Inferior parietal cortex (tissue), 1 donor: ENCODE measurements around the gene HK1.
"Not testable (repeated sequence)": the region's sequence is repeated elsewhere in the genome, so short reads cannot be mapped to it uniquely, and the experiment has no call there.

ENCODE experiments used
- DNase-seq: peaks from one replicate; pipeline ENCODE4 v3.0.0-alpha.2; 2016; ENCODE audit errors: extremely low spot score

HK1 gene

DNA sequence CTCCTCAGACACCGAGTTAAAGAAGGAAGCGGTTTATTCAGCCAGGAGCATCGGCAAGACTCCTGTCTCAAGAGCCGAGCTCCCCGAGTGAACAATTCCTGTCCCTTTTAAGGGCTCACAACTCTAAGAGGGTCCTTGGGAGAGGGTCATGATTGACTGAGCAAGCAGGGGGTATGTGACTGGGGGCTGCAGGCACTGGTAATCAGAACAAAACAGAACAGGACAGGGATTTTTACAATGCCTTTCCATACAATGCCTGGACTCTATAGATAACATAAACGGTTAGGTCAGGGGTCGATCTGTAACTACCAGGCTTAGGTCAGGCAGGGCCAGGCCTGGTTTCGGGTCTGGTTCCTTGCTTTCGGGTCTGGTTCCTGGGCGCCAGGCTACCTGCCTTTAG is 30.0 kb downstream of the HK1 start:
- DNase-seq, result not testable (repeated sequence)

DNA sequence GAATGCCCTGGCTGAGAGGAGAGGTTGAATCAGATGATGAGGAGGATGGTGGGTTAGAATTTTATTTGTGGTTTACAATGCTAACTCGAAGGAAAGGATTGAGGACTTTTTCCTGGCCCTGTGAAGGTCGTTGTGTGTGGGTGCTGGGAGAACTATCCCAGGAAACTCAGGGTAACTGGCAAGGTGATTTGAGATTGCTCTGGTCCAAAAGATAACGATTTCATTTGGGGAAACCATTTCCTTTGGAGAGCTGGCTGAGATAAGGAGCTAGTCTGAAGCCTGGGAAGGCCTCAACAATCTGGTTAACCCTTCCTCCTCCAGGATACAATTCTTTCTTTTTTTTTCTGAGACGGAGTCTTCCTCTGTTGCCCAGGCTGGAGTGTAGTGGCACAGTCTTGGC is 33.0 kb downstream of the HK1 start:
- DNase-seq, result no peak

DNA sequence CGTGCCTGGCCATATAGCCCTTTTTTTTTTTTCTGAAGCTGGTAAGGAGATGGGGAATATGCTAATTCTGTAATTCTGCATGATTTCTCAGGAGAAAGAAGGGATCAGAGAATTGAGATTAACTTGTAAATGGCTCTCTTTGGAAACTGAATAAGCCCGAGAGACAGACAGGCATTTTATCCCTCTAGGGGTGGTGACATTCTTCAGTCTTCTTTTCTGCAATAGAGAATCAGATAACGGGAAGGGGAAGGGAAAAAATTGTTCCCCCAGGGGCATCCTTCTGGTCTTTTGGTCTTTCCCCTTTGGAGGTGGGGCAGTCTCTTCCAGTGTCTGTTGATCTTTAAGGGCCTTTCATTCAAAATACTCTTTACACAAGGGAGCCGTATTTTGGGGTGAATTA is 34.2 kb downstream of the HK1 start:
- DNase-seq, result no peak

DNA sequence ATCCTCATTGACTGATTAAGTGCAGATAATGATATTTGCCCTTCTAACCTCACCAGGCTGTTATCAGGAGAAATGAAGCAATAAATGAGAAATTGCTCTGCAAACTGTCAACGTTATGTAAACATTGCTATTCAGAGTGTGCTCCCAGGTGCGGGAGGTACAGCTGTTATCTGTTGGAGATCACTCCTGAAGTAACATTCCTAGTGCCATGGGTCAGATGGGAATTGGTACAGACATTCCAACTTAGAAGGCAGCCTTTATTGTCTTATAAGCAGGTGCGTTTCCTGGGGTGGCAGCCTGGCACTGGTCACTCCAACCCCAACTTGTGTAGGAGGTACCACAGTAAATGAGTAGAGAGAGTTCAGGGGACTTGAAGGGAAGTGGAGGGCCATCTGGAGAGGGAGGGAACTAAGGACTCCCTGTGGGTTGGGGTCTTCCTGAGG is 36.8 kb downstream of the HK1 start:
- DNase-seq, result no peak

DNA sequence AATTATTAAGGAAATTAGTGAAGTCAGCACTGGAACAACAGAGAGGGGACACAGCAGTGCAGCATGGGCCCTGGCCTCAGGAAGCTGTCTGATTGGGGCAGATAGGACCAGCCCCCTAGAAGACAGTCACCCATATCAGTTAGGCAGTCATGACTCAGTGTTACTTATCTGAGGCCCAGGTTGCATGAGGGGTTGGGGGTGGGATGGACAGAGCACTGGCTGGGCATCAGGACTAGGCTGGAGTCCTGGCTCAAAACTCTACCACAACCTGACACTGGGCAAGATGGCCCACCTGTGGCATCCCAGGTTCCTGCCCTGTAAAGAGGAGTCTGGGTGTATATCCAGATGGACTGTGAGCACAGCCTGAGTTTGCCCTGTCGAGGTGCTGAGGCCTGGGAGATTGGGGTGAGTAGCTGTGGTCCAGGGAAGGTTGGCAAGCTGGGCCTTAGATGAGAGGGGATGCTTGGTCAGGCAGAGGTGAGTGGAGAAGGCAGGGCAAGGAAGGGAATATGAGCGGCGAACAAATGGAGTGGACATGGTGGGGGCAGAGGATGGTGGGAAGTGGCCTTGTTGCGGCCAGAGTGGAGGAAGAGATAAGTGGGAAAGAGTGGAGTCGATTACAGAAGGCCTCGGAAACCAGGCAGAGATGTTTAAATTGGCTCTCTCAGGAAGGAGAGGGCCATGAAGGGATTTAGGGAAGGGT is 37.5 kb downstream of the HK1 start:
- DNase-seq, result no peak

DNA sequence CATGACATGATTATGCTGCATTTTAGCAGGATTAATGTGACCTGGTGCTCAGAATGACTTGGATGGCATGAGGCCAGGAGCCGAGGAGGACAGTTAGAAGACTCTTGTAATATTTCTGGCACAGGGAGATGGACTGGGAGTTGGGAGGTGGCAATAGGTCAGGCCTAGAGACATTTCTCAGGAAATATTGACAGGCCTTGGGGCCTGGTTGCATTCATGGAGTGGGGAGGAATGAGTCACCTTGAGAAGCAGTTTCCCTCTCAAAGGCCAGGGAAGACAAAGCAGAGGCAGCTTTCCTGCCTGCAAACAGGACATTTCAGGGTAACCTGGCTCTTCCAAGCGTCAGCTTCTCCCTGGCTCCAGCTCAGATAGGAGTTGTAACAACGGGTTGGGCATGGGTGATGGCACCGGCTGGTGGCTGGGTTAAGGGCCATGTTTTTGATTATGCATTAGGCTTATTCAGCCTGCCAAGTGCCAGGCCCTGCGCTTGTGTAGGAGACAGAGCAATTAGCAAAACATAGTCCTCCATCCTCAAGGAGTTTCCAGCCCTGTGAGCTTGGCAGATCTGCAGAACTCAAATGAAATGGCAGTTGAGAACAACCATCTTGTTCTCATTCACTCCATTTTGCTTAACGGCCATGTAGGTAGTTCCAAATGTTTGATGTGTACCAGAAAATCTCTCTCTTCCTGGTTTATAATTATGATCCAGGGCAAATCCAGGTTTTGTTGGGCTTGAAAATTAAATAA is 38.2 kb downstream of the HK1 start:
- no peak for DNase-seq

DNA sequence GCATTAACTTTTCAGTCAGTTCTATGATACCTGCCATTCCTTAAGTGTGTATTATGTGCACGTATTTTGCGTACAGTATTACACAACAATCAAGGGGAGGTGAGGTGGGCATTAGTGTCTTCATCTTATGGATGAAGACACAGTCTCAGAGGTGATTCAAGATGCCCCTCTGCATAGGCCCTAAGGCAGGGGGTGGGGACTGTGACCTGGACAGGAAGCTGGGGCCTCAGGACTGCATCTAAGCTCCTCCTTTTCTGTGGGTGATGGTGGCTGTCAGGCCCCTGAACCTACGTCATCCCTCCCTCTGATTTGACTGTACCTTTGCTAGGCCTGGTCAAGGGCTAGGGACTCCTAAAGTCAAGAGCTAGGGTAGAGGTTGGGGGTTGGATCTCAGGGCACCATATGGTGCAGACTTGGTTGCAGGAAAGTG is 38.9 kb downstream of the HK1 start:
- DNase-seq, result no peak

DNA sequence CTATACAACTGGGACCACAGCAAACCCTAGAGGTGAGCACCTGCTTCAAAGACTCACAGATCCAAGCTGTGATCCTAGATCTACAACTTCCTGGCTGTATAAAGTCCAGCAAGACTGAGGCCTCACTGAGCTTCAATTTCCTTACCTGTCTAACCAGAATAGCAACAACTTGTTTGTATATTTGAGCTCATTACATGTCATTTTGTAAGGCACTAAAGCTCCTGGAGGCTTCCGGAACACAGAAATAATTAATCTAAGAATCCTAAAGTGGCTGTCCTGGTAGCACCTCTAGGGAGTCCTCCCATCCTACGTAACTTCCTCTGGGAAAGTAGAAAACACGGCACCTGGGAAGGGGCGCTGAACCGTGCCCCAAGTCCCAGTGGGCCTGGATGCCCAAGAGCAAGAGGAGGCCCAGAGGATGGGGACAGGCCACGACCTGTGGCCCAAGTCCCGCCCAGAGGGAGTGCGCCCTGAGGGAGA is 39.4 kb downstream of the HK1 start:
- no peak for DNase-seq

DNA sequence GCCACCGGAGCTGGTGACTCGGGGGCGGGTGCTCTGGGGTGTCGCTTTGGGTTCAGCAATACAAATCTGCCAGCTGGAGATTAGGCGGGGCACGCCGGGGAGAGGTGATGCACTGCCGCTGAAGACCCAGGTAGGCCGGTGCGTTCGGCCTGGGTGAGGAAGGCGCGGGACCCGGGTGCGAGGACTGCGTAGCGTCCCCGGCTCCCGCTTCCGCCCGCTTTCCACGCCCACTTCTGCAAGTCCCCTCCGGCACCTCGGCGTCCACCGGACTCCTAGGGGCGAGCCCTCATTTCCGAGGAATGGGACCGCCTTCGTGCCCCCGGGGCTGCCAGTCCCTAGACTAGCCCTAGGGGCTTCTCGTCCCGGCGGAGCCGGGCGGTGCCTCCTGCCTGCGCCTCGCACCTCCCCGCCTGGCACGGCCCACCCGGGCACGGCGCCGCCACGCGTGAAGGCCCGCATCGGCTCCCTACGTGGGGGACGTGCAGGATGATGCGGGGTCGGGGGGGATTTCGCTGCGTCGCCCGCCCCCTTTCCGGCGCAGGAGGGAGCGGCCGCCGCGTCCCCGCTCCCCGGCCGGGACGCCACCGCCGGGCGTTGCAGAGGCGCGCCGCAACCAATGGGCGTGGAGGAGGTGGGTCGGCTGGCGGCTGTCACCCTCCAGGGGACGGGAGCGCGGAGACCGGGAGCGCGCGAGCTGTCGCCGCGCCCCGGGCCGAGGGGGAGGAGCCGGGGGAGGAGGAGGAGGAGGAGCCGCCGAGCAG is 40.0 kb downstream of the HK1 start:
- DNase-seq, result peak; percentile 78

DNA sequence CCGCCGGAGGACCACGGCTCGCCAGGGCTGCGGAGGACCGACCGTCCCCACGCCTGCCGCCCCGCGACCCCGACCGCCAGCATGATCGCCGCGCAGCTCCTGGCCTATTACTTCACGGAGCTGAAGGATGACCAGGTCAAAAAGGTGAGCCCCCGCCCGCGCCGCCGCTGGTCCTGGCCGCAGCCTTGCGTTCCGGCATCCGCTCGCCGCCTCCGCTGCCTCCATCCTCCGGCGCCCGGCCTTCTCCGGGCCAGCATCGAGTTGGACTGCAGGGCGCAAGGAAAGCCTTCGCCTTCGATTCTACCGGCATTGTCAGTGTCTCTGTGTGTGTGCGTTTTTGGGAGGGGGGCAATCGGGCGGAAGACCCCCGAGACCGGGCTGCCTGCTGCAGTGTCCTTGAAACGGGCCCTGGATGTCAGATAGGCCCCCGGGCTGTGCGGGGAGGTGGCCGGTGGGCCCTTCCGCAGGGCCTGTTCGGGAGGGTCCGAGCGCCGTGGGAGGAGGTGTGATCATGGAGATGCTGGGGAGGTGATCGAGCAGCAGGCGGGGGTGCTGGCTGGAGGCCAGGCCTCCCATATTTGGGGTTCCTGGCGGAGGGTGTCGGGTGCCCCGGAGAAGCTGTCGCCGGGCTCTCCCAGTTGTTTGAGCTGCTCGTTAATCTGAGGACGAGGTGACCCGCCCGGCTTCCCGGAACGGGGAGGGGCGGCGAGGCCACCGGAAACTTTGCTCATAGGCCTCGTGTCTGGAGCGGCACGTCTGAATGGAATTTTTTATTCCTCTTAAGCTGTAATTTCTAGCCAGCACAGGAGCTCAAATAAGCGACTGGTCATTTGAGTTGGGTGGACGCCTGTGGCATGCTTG is 40.8 kb downstream of the HK1 start:
- DNase-seq, result no peak

DNA sequence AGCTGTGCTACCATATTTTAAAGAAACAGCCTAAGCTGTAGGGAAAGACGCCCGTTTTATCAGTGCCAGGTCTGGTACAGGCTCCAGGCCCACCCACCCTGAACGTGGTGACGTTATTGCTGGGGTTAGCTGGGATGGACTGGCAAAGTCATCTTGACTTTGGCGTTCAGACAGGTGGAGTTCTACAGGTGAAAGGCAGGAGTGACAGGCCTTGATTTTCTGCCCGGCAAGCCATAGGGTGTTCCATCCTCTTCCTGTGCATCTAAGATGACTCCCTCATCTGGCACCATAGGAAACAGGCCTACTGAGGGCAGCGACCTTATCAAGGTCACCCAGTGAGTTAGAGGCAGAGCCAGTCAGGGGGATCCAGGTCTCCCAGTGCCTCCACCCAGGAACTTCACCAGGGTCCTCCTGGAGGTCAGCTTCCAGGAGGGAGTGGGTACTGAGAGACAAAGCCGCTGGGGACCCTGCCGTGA is 41.6 kb downstream of the HK1 start:
- DNase-seq, result no peak

DNA sequence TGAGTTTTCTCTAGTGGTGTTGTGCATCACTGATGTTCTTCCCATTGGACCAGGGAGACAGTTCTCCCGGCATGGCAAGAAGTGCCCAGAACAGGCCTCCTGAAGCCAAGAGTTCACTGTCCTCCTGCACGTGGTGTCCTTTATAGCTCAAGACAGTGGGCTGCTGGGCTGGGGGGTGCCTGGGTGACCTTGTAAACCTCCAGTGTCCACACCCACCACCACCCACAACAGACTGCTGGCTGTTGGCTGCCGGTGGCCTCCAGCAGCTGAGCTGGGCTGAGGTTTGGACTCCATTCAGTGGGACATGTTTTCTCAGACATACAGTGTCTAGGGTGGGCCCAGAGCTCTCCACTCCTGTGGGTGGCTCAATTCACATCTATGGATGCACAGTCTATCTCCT is 42.2 kb downstream of the HK1 start:
- no peak for DNase-seq

DNA sequence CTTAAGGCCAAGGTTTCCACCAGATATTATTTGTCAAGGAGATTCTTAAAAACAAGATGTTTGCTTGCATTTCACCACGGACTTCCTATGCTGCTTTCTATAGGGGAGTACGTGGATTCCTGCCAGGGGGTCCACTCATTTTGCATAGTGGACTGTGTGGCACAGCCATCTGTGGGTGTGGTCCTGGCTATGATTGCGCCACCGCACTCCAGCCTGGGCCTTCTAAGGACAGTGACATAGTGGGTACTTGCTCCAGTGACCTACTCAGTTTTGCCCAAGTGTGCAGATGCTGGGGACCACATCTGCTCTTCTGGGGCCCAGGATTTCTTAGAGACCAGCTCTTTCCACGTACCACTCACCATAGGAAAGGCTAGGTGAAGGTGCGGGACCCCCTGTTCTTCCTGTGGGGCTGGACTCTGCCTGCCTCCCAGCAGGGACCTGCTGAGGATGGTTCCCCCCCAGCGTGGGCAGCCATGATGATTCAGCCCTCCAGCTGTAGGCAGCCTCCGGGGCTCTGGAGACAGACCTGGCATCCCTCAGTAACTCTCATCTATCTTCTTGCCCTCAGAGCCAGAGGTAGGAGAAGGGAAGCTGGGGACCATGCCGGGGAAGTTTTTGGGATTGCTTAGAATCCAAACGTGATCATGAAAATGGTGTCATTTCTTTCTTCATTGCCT is 42.9 kb downstream of the HK1 start:
- no peak for DNase-seq

DNA sequence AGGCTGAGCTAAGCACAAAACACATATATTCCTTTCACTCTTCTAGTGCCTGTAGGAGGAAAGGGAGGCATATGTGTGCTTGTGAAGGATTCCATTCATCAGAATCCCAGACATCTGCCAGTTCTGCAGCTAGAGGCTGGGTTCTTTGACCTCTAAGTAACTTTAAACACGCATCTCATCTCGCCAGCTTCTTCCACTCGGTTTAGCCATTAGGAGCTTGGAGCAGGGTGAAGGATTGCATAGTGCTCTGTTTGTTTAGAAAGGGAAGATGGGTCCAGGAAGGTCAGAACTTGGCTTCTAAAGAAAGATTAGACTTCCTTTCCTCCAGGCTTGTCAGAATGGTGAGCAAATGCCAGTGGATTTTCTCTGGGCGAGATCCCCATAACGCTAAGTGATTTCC is 43.6 kb downstream of the HK1 start:
- DNase-seq, result no peak

DNA sequence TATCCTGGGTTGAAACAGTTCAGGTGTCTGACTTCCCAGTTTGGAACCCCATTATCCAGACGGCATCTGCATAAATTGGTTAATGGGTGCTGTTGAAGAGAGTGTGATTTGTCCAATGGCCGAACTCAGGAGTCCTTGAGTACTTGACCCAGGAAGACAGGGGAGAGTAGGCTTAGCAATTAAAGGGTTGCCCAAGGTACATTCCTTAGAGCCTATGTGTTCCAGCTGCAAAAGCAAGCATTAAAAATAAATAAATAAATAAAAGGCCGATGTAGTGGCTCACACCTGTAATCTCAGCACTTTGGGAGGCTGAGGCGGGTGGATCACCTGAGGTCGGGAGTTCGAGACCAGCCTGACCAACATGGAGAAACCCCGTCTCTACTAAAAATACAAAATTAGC is 44.0 kb downstream of the HK1 start:
- DNase-seq, result not testable (repeated sequence)

DNA sequence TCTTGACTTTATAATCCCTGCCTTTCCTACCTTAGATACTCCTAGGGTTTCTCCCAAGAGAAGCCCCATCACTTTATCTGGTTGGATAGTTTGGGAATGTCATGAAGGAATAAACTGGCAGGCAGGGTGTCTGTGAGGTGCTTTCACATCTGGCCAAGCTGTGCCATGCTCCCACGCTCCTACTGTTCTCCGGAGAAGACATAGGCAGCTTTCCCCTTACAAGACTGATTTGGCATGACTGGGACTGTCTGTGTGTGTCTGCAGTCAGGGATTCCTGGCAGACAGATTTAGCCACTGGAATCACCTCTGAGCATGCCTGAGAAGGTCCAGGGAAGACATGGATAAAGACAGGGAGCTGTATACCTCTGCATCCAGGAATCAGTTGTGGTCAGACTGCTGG is 45.3 kb downstream of the HK1 start:
- DNase-seq, result no peak

DNA sequence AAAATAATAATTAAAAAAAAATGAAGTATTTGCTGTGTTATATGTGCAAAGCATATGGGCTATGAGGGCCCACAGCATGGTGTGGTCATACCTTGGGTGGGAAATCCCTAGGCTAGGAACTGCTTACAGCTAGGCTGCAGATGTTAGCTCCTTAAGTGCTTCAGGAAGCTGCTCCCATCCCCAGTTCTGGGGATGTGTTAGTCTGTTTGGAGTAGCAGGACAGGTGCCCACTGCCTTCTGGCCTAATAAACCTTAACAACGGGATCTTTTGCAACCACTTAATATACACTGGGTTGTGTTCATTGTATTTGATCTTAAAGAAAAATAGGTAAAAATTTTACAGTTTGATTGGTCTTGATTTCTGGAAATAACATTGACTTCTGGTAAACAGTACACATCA is 46.3 kb downstream of the HK1 start:
- no peak for DNase-seq

DNA sequence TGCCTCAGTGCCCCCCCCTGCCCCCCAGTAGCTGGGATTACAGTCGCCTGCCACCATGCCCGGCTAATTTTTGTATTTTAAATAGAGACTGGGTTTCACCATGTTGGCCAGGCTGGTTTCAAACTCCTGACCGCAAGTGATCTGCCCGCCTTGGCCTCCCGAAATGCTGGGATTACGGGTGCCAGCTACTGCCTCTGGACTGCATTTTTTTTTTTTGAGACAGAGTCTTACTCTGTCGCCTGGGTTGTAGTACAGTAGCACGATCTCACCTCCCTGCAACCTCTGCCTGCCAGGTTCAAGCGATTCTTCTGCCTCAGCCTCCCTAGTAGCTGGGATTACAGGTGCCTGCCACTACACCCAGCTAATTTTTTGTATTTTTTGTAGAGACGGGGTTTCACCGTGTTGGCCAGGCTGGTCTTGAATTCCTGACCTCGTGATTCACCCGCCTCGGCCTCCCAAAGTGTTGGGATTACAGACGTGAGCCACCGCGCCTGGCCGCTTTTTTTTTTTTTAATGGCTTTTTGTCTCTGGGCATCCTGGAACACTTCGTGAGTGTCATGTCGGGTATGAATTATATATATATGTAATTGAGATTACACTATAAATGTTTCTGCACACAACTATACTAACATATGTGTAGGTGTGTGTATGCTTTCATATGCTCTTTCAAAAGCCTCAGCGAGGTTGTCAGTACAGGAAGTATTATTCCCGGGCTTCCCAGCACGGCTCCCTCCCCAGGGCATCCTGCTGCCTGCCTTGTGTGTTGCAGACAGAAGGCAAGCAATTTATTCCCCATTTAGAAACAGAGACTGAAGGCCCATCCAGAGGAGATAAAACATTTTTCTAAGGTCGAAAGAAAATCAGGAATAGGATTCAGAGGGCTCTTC is 47.6 kb downstream of the HK1 start:
- DNase-seq, result not testable (repeated sequence)

DNA sequence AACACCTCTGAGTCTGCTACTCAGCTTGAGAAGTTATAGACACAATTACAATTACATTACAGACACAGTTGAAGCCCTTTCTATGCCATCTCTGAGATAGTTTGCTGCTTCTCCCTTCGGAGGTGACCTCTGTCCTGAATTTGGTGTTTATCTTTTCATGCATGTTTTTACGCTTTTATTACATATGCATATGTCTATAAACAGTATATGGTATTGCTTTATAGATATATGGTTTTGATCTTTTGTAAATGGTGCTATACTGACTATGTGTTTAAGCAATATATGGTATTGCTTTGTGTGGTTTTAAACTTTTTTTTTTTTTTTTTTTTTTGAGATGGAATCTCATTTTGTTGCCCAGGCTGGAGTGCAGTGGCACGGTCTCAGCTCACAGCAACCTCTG is 48.4 kb downstream of the HK1 start:
- no peak for DNase-seq
